Upper lobe of left lung (tissue), 6 donors: ENCODE measurements around the gene MDN1. TPM values are rescaled to one million over a fixed set of nuclear protein-coding genes. Genes with fewer than 3 reads are reported as not detected.
"Not testable (repeated sequence)": the region's sequence is repeated elsewhere in the genome, so short reads cannot be mapped to it uniquely, and the experiment has no call there.

Source experiments
- ATAC-seq, 2 donors: fragments of 200-7000 bp; cut with Tn5 transposase; one replicate each; pipeline ENCODE4 v1.9.1; 2022; ENCODE audit warnings: mild to moderate bottlenecking in 2 of 2, moderate library complexity in 2 of 2; ENCODE audit not compliant: low FRiP score in 2 of 2
- DNase-seq, 2 donors: peaks; one replicate each; pipeline ENCODE4 v3.0.0-alpha.2; 2019 to 2020
- H3K27ac ChIP-seq, 4 donors: fragments of 200-600 bp; sonication (generic); one replicate each; pipeline ENCODE4 v1.5.1; 2016 to 2019
- H3K27me3 ChIP-seq, 4 donors: fragments of 200-600 bp; sonication (generic); one replicate each; pipeline ENCODE4 v1.5.1; 2017 to 2019
- H3K36me3 ChIP-seq, 4 donors: fragments of 200-600 bp; sonication (generic); one replicate each; pipeline ENCODE4 v1.5.1; 2016 to 2019
- H3K4me1 ChIP-seq, 4 donors: fragments of 200-600 bp; sonication (generic); one replicate each; pipeline ENCODE4 v1.5.1; 2018 to 2019
- H3K4me3 ChIP-seq, 4 donors: fragments of 200-600 bp; sonication (generic); one replicate each; pipeline ENCODE4 v1.5.1; 2017 to 2019; ENCODE audit warnings: mild to moderate bottlenecking in 2 of 4, moderate library complexity in 1 of 4
- H3K9me3 ChIP-seq, 4 donors: fragments of 200-600 bp; sonication (generic); one replicate each; pipeline ENCODE4 v1.5.1; 2018 to 2019
- EP300 ChIP-seq, 4 donors: sonication (generic); formaldehyde crosslinking; IDR thresholded peaks; one replicate each; pipeline ENCODE4 v1.5.1; 2017; ENCODE audit warnings: antibody characterized with exemption in 4 of 4, control low read depth in 2 of 4
- POLR2A ChIP-seq, 4 donors: fragments of 450-650 bp; IDR thresholded peaks; one replicate each; pipeline ENCODE4 v1.5.1; 2016 to 2017; ENCODE audit warnings: antibody characterized with exemption in 4 of 4, mild to moderate bottlenecking in 2 of 4
- POLR2AphosphoS5 ChIP-seq, 2 donors: sonication (generic); formaldehyde crosslinking; IDR thresholded peaks; one replicate each; pipeline ENCODE4 v1.5.1; 2017; ENCODE audit warnings: antibody characterized with exemption in 2 of 2
- WGBS, 2 donors: methylation state at CpG; one replicate each; pipeline ENCODE4 v1.1.5; 2017 to 2018; 5-methylcytosine and 5-hydroxymethylcytosine counted together
- total RNA-seq, 6 donors: library from RNA; depleted of rRNA in 4 of 6; stranded (reverse); fragments of >200 nt in 4 of 6; gene quantifications; one replicate each; pipeline versions ENCODE4 v1.1.0 to v1.2.1, GENCODE V29; 2016 to 2021
- TF ChIP-seq, protein P1 (sequence below), 6 experiments: fragments of 450-650 bp in 4 of 6; fragments of 200-600 bp in 2 of 6; sonication (generic) in 2 of 6; IDR thresholded peaks; one replicate each; pipeline ENCODE4 v1.5.1; 2016 to 2019; ENCODE audit warnings: antibody characterized with exemption in 6 of 6
- donor health status: DM: no; HTN: no; CAD: no; lungs with moderate emphysema.
- donor health status: DM: no; HTN: yes; CAD: no; lungs with severe emphysema.

Gene MDN1
- total RNA-seq, 6 donors from 2014 or later, result 23.4 to 44.1 (median 29.6) TPM

DNA sequence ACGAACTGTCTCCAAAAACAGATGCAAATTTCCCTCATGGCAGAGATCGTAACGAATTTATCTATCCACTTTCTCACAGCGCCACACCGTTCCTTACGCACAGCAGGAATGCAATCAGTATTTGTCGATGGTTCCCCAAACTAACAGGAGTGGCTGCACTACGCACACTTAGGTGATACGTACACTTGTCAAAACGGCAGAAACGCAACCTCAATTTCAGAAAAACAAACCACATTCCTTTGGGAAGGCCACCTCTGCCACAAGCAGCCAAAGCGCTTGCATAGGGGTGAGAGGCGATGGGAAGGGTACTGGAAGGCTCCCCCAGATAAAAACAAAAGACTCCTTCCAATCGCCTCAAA is 638 bp downstream of the MDN1 start:
- Histone ChIP-seq H3K4me3 (peak overlapping the region; percentile 60 to 85 (median 72)), H3K4me1 (peaks cover 15 to 26% (median 16%) of the 10 kb centered on the region in 4 donors), H3K36me3 (no peaks in the 10 kb centered on the region), H3K27ac (peak overlapping the region; percentile 73 to 90 (median 86)), H3K27me3 (no peaks in the 10 kb centered on the region), H3K9me3 (no peaks in the 10 kb centered on the region)
- TF ChIP-seq EP300 (IDR thresholded peaks at IDR 0.05), result no peak
- TF ChIP-seq, protein P1, sequence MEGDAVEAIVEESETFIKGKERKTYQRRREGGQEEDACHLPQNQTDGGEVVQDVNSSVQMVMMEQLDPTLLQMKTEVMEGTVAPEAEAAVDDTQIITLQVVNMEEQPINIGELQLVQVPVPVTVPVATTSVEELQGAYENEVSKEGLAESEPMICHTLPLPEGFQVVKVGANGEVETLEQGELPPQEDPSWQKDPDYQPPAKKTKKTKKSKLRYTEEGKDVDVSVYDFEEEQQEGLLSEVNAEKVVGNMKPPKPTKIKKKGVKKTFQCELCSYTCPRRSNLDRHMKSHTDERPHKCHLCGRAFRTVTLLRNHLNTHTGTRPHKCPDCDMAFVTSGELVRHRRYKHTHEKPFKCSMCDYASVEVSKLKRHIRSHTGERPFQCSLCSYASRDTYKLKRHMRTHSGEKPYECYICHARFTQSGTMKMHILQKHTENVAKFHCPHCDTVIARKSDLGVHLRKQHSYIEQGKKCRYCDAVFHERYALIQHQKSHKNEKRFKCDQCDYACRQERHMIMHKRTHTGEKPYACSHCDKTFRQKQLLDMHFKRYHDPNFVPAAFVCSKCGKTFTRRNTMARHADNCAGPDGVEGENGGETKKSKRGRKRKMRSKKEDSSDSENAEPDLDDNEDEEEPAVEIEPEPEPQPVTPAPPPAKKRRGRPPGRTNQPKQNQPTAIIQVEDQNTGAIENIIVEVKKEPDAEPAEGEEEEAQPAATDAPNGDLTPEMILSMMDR (IDR thresholded peaks at IDR 0.05), result no peak
- TF ChIP-seq POLR2AphosphoS5 (IDR thresholded peaks at IDR 0.05), result no peak
- no peak for TF ChIP-seq POLR2A (IDR thresholded peaks at IDR 0.05)
- WGBS, 2 donors, result 0% methylated on average over 13 to 14 of the region's 14 CpGs
- DNase-seq (no peak), ATAC-seq (peak; percentile 50 to 72)

DNA sequence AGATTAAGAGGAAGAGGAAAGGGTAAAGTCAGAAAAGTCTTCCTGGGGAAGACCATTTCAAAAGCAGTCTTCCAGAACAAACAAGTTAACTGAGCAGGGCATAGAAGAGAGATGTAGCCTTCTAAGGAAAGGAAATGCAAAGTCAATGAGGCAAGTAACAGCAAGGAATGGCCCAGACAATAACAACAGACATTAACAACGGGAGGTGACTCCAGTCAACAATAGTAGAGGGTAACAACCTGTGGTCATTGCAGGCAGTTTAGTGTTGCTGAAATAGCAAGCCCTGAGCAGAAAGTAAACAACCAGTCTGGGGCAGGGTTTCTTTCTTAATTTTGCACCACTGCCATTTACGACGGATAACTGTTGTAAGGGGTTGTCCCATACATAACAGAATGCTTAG is 2.1 kb downstream of the MDN1 start:
- H3K4me3 ChIP-seq, result no peak overlapping the region
- H3K4me1 ChIP-seq, result peaks cover 15 to 26% (median 16%) of the 10 kb centered on the region in 4 donors
- H3K27ac ChIP-seq, result no peak overlapping the region
- no peaks in the 10 kb centered on the region for H3K36me3 ChIP-seq
- no peaks in the 10 kb centered on the region for H3K9me3 ChIP-seq
- ATAC-seq (no peak), DNase-seq (no peak)
- no peaks in the 10 kb centered on the region for H3K27me3 ChIP-seq
- 72 to 77% methylated on average over 3 of the region's 3 CpGs for WGBS, 2 donors
- no peak for TF ChIP-seq POLR2AphosphoS5 (IDR thresholded peaks at IDR 0.05)
- TF ChIP-seq, protein P1 (IDR thresholded peaks at IDR 0.05), result no peak

GRCh38 chr6:89813422-89813821 is 6.2 kb downstream of the MDN1 start:
- not testable (repeated sequence) for H3K36me3 ChIP-seq, H3K9me3 ChIP-seq, H3K27me3 ChIP-seq, H3K27ac ChIP-seq, H3K4me3 ChIP-seq, H3K4me1 ChIP-seq, ATAC-seq, DNase-seq
- 93 to 98% methylated on average over 3 of the region's 3 CpGs for WGBS, 2 donors

DNA sequence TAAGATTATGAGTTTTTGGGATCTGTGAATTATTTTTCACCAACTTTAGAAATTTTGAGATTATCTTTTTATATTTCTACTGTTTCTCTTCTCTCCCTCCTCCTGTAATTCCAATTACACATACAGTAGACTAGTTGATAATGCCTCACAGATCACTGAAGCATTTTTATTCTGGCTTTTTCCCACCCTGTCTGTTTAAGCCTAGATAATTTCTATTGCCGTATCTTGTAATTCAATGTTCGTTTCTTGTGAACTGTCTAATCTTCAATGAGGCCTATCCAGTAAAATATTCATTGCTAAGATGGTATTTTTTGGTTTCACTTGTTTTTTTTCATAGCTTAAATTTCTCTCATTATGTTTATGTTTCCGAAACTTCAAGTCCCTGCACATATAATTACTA is 12.0 kb downstream of the MDN1 start:
- Histone ChIP-seq H3K4me1 (no peaks in the 10 kb centered on the region), H3K27ac (no peak overlapping the region), H3K36me3 (peaks cover 0 to 3% (median 0%) of the 10 kb centered on the region in 4 donors), H3K4me3 (no peak overlapping the region), H3K9me3 (no peaks in the 10 kb centered on the region), H3K27me3 (no peaks in the 10 kb centered on the region)
- ATAC-seq, result no peak
- no peak for TF ChIP-seq EP300 (IDR thresholded peaks at IDR 0.05)
- TF ChIP-seq, protein P1 (IDR thresholded peaks at IDR 0.05), result no peak
- TF ChIP-seq POLR2A (IDR thresholded peaks at IDR 0.05), result no peak
- no peak for TF ChIP-seq POLR2AphosphoS5 (IDR thresholded peaks at IDR 0.05)
- 92 to 94% methylated on average over 3 of the region's 3 CpGs for WGBS, 2 donors
- DNase-seq, result no peak

GRCh38 chr6:89805814-89806371 is 13.7 kb downstream of the MDN1 start:
- Histone ChIP-seq H3K9me3 (no peaks in the 10 kb centered on the region), H3K27me3 (no peaks in the 10 kb centered on the region), H3K4me1 (no peaks in the 10 kb centered on the region), H3K36me3 (peaks cover 0 to 18% (median 4%) of the 10 kb centered on the region in 4 donors), H3K27ac (no peak overlapping the region), H3K4me3 (no peak overlapping the region)
- TF ChIP-seq POLR2A (IDR thresholded peaks at IDR 0.05) (no peak), EP300 (IDR thresholded peaks at IDR 0.05) (no peak), POLR2AphosphoS5 (IDR thresholded peaks at IDR 0.05) (no peak)
- TF ChIP-seq, protein P1 (IDR thresholded peaks at IDR 0.05), result no peak
- 92 to 94% methylated on average over 6 of the region's 6 CpGs for WGBS, 2 donors
- ATAC-seq, result no peak
- DNase-seq, result no peak
